IMR-90 (cell line): Measurements from ENCODE around the gene CPA3.

Source experiments
- BHLHE40 ChIP-seq: fragments of 150-350 bp; IDR thresholded peaks from 2 replicates; pipeline ENCODE4 v1.6.1; 2016; ENCODE audit warnings: mild to moderate bottlenecking, low read depth, low read length
- CEBPB ChIP-seq: IDR thresholded peaks from 2 replicates; pipeline ENCODE4 v1.6.1; 2012; ENCODE audit warnings: low read depth, low read length, improper control_type of control experiment
- CHD1 ChIP-seq: IDR thresholded peaks from 2 replicates; pipeline ENCODE4 v1.6.1; 2012; ENCODE audit warnings: low read depth, low read length, improper control_type of control experiment
- CTCF ChIP-seq: conservative IDR thresholded peaks from 2 replicates; pipeline ENCODE4 v1.5.1; 2012; ENCODE audit warnings: mild to moderate bottlenecking, low read depth, low read length, improper control_type of control experiment
- FOS ChIP-seq: fragments of 150-350 bp; IDR thresholded peaks from 2 replicates; pipeline ENCODE4 v1.6.1; 2016; ENCODE audit warnings: low read depth, low read length
- MAFK ChIP-seq: IDR thresholded peaks from 2 replicates; pipeline ENCODE4 v1.6.1; 2012; ENCODE audit warnings: low read depth, low read length, improper control_type of control experiment
- MAZ ChIP-seq: IDR thresholded peaks from 2 replicates; pipeline ENCODE4 v1.6.1; 2012; ENCODE audit warnings: low read depth, mild to moderate bottlenecking, low read length, improper control_type of control experiment, moderate library complexity, borderline replicate concordance
- MXI1 ChIP-seq: IDR thresholded peaks from 2 replicates; pipeline ENCODE4 v1.6.1; 2012; ENCODE audit warnings: low read depth, mild to moderate bottlenecking, low read length, moderate library complexity, borderline replicate concordance
- POLR2A ChIP-seq: IDR thresholded peaks from 2 replicates; pipeline ENCODE4 v1.6.1; 2012; ENCODE audit warnings: mild to moderate bottlenecking, low read depth, low read length
- RAD21 ChIP-seq: IDR thresholded peaks from 2 replicates; pipeline ENCODE4 v1.6.1; 2012; ENCODE audit warnings: low read length, improper control_type of control experiment
- RCOR1 ChIP-seq: IDR thresholded peaks from 2 replicates; pipeline ENCODE4 v1.6.1; 2012; ENCODE audit warnings: mild to moderate bottlenecking, low read length, improper control_type of control experiment; ENCODE audit not compliant: insufficient replicate concordance
- SMC3 ChIP-seq: fragments of 150-350 bp; IDR thresholded peaks from 2 replicates; pipeline ENCODE4 v1.6.1; 2016; ENCODE audit warnings: low read depth, mild to moderate bottlenecking, antibody characterized with exemption, low read length, moderate library complexity
- TF ChIP-seq, protein P1 (sequence below): fragments of 150-350 bp; IDR thresholded peaks from 2 replicates; pipeline ENCODE4 v1.6.1; 2017; ENCODE audit warnings: mild to moderate bottlenecking, antibody characterized with exemption, low read length, low read depth

DNA sequence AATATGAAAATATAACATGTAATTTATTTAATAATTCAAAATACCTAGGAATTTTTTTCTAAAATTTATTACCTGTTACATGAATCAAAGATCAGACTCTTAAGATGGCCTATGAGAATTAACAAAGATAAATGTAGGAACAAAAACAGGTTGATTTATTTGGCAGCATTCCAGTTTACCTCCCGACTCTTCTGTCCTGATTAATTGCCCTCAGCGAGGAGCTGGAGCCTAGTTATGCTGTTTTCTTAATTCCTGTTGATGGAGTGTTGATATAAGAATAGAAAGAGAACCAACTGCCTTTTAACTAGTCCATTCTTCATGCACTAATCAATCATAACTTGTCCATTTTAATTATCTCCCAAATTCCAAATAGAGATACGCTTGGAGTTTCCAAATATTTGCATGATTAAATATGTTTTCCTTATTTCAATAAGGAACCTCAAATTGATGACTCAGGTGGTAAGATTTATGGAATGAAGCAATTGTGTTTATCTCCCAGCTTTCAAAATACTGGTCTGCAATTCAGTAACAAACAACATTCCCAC, 48.0 kb upstream of the CPA3 start:
- TF ChIP-seq CTCF (no peak), CEBPB (no peak), POLR2A (no peak), BHLHE40 (no peak), MAFK (no peak), CHD1 (no peak), MXI1 (no peak), FOS (no peak), RCOR1 (no peak), SMC3 (no peak), MAZ (no peak), RAD21 (no peak)
- TF ChIP-seq, protein P1, sequence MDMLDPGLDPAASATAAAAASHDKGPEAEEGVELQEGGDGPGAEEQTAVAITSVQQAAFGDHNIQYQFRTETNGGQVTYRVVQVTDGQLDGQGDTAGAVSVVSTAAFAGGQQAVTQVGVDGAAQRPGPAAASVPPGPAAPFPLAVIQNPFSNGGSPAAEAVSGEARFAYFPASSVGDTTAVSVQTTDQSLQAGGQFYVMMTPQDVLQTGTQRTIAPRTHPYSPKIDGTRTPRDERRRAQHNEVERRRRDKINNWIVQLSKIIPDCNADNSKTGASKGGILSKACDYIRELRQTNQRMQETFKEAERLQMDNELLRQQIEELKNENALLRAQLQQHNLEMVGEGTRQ = no peak
